PC-9 (cell line): ENCODE measurements around the gene IMPA2. TPM values are rescaled to one million over a fixed set of nuclear protein-coding genes. Genes with fewer than 3 reads are reported as not detected.

Experiments
- BruUV-seq: library from RNA; stranded (reverse); fragments of 400-500 nt; replicated peaks from 2 replicates; lab custom pipeline; 2021; lab: Mats Ljungman, UMichigan
- CTCF ChIA-PET: fragments of 300-600 bp; sonication (Branson Sonifier 250); formaldehyde crosslinking; loops from one replicate; lab custom pipeline; 2022; ENCODE audit warnings: antibody characterized with exemption; lab: Charles Lee
- POLR2A ChIA-PET: fragments of 300-600 bp; sonication (Branson Sonifier 250); formaldehyde crosslinking; loops from one replicate; lab custom pipeline; 2022; ENCODE audit warnings: antibody characterized with exemption; ENCODE audit not compliant: unreplicated experiment; lab: Charles Lee
- DNase-seq, 2 experiments: peaks; one replicate each; pipeline versions ENCODE4 v3.0.0 to v3.0.0-alpha.2; 2015 to 2022; ENCODE audit warnings: mixed read lengths in 1 of 2
- H2AFZ ChIP-seq: fragments of 200-600 bp; sonication (generic); 2 replicates; pipeline ENCODE4 v1.8.1; 2017; ENCODE audit warnings: antibody characterized with exemption
- H3F3A ChIP-seq: fragments of 200-600 bp; sonication (generic); 2 replicates; pipeline ENCODE4 v1.8.1; 2017; ENCODE audit warnings: antibody characterized with exemption, mild to moderate bottlenecking, low read depth; ENCODE audit not compliant: insufficient read depth
- H3K27ac ChIP-seq: fragments of 200-600 bp; sonication (generic); 2 replicates; pipeline ENCODE4 v1.6.1; 2016; ENCODE audit warnings: mixed run types
- H3K27me3 ChIP-seq: fragments of 200-600 bp; sonication (generic); 2 replicates; pipeline ENCODE4 v1.6.1; 2016; ENCODE audit warnings: low read depth, mixed run types; ENCODE audit not compliant: insufficient read depth
- H3K36me3 ChIP-seq: fragments of 200-600 bp; sonication (generic); 2 replicates; pipeline ENCODE4 v1.6.1; 2016; ENCODE audit warnings: low read depth, mixed run types
- H3K4me1 ChIP-seq: fragments of 200-600 bp; sonication (generic); replicated peaks from 2 replicates; pipeline ENCODE4 v1.6.1; 2016; ENCODE audit warnings: mixed run types; ENCODE audit not compliant: insufficient read depth
- H3K4me2 ChIP-seq: fragments of 200-600 bp; sonication (generic); 2 replicates; pipeline ENCODE4 v1.6.1; 2017; ENCODE audit warnings: mixed run types
- H3K4me3 ChIP-seq: fragments of 200-600 bp; sonication (generic); 2 replicates; pipeline ENCODE4 v1.6.1; 2016; ENCODE audit warnings: mixed run types
- H3K79me2 ChIP-seq: fragments of 200-600 bp; sonication (generic); 2 replicates; pipeline ENCODE4 v1.6.1; 2017; ENCODE audit warnings: low read depth, mixed run types
- H3K9me2 ChIP-seq: fragments of 200-600 bp; sonication (generic); 2 replicates; pipeline ENCODE4 v1.8.1; 2017; ENCODE audit warnings: mild to moderate bottlenecking; ENCODE audit not compliant: insufficient read depth
- H3K9me3 ChIP-seq: fragments of 200-600 bp; sonication (generic); 2 replicates; pipeline ENCODE4 v1.8.1; 2016; ENCODE audit warnings: low read depth; ENCODE audit not compliant: insufficient read depth
- H4K20me1 ChIP-seq: fragments of 200-600 bp; sonication (generic); 2 replicates; pipeline ENCODE4 v1.8.1; 2017; ENCODE audit not compliant: insufficient read depth
- EZH2 ChIP-seq: fragments of 200-600 bp; sonication (generic); IDR thresholded peaks from 2 replicates; pipeline ENCODE4 v1.8.0; 2017; ENCODE audit warnings: antibody characterized with exemption, low read depth
- intact Hi-C: fragments of 100-400 bp; cut with micrococcal nuclease; formaldehyde crosslinking; loops from one replicate; pipeline ENCODE4 v1.10.0; 2022; ENCODE audit not compliant: unreplicated experiment
- total RNA-seq: library from RNA; stranded (reverse); gene quantifications from 2 replicates; pipeline ENCODE4 v1.2.3, GENCODE V29; 2021
- TF ChIP-seq, protein P1 (sequence below): fragments of 200-600 bp; sonication (generic); conservative IDR thresholded peaks from 2 replicates; pipeline ENCODE4 v1.6.1; 2017; ENCODE audit warnings: mixed run types, antibody characterized with exemption, mild to moderate bottlenecking, moderate library complexity

Gene IMPA2
- total RNA-seq, 1 experiment from 2014 or later: 91.4 TPM

DNA sequence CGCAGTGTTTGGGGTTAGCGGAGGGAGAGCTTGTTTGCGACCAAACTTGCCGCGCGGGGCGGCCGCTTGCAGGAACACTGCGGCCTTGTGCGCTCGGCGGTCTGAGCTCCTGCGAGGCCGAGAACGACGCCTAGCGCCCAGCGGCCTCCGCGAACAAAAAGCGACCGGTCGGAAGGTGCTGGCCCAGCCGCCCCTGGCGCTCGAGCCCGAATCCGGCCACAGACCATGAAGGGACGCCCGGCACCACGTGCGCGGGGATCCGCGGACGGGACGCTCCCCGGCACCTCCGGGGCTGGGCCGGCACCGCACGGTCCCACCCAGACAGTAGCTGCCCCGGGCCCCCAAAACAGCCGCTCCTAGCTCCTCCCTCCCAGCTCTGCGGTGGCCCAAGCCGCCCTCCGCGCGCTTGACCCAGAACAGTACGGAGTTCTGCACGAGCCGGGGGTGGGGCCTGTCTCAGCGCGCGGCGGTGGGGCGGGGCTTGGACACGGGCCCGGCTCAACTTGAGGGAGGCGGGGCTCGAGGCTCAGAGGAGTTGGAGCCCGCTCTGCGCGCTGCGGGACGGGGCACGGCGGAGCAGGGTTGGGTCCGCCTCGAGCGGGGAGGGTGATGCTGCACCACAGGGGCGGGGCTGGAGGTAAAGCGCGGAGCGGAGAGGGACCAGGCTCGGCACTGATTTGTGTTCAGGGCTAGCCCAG, 664 bp upstream of the IMPA2 start:
- Histone ChIP-seq H3K36me3 (no peaks in the 10 kb centered on the region), H3K4me1 (peaks cover 31% of the 10 kb centered on the region), H3K27me3 (no peaks in the 10 kb centered on the region), H4K20me1 (no peaks in the 10 kb centered on the region), H2AFZ (peak overlapping the region; percentile 89), H3K9me2 (no peaks in the 10 kb centered on the region), H3K4me2 (peak overlapping the region; percentile 88), H3K27ac (peak overlapping the region; percentile 84), H3K79me2 (peaks cover 10% of the 10 kb centered on the region), H3K9me3 (no peaks in the 10 kb centered on the region), H3F3A (peaks cover 26% of the 10 kb centered on the region; the same call in 1 of the 2 replicates), H3K4me3 (peak overlapping the region; percentile 69)
- DNase-seq: peak; percentile 95 to 100
- BruUV-seq: TSS peak; percentile 95
- ChIA-PET POLR2A (interaction anchor here (0.5 to 1.8 kb wide), 10 partner anchors 13 to 608 kb away, joined by 5 to 57 read pairs (median 8); no protein-coding TSS in a partner anchor), CTCF (interaction anchor here (0.6 to 3.2 kb wide), 9 partner anchors 15 to 443 kb away, joined by 3 to 15 read pairs (median 8); no protein-coding TSS in a partner anchor)
- intact Hi-C loops: loop anchor here (1.0 to 10.0 kb wide), 5 partner anchors 8 to 394 kb away; partner anchors contain the start of genes AFG3L2 and MPPE1
- no peak for TF ChIP-seq EZH2
- TF ChIP-seq, protein P1, sequence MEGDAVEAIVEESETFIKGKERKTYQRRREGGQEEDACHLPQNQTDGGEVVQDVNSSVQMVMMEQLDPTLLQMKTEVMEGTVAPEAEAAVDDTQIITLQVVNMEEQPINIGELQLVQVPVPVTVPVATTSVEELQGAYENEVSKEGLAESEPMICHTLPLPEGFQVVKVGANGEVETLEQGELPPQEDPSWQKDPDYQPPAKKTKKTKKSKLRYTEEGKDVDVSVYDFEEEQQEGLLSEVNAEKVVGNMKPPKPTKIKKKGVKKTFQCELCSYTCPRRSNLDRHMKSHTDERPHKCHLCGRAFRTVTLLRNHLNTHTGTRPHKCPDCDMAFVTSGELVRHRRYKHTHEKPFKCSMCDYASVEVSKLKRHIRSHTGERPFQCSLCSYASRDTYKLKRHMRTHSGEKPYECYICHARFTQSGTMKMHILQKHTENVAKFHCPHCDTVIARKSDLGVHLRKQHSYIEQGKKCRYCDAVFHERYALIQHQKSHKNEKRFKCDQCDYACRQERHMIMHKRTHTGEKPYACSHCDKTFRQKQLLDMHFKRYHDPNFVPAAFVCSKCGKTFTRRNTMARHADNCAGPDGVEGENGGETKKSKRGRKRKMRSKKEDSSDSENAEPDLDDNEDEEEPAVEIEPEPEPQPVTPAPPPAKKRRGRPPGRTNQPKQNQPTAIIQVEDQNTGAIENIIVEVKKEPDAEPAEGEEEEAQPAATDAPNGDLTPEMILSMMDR: no peak

GRCh38 chr18:11981543-11982366, 448 bp downstream of the IMPA2 start:
- intact Hi-C loops: loop anchor here (1.0 to 10.0 kb wide), 3 partner anchors 34 to 393 kb away; partner anchors contain the start of genes AFG3L2 and MPPE1
- Histone ChIP-seq H3F3A (peaks cover 26% of the 10 kb centered on the region; the same call in 1 of the 2 replicates), H3K36me3 (no peaks in the 10 kb centered on the region), H3K4me2 (peak overlapping the region; percentile 89), H3K27ac (peak overlapping the region; percentile 43; the same call in 1 of the 2 replicates), H3K9me2 (no peaks in the 10 kb centered on the region), H4K20me1 (no peaks in the 10 kb centered on the region), H3K4me3 (peak overlapping the region; percentile 69), H2AFZ (peak overlapping the region; percentile 94), H3K9me3 (no peaks in the 10 kb centered on the region), H3K4me1 (peaks cover 31% of the 10 kb centered on the region), H3K79me2 (peaks cover 10% of the 10 kb centered on the region), H3K27me3 (no peaks in the 10 kb centered on the region)
- TF ChIP-seq, protein P1: no peak
- no peak for TF ChIP-seq EZH2
- DNase-seq: peak in 1 of 2 experiments; percentile 59
- BruUV-seq: no TSS peak
- ChIA-PET CTCF (interaction anchor here (0.6 to 3.2 kb wide), 8 partner anchors 14 to 817 kb away, joined by 3 to 15 read pairs (median 8); no protein-coding TSS in a partner anchor), POLR2A (interaction anchor here (0.5 to 1.8 kb wide), 12 partner anchors 11 to 610 kb away, joined by 4 to 57 read pairs (median 5); partner anchors contain the start of gene PRELID3A)

DNA sequence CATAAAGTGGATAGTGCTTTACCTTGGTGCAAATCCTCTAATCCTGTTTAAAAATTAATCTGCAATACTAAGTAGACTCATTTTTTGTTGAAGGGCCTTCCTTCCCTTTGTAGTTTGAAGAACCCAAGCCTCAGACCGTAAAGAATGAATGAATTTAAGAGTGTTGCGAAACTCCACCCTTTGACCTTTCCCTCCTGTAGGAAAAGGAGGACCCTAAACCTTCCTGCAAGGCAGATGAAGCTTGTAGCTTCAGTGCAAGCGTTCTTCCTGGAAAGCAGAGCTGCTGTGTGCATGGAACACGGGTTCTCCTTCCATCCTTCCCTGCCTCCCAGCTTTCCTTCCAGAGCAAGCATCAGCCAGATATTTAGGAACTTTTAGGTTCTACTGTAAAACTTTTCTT, 1.7 kb downstream of the IMPA2 start:
- intact Hi-C loops: loop anchor here (10.0 kb wide), 1 partner anchor 392 kb away; the partner anchor contains the start of gene AFG3L2
- CTCF ChIA-PET: interaction anchor here (0.7 to 3.2 kb wide), 2 partner anchors 41 to 45 kb away, joined by 7 to 15 read pairs; no protein-coding TSS in a partner anchor
- H3K9me3 ChIP-seq: no peaks in the 10 kb centered on the region
- peaks cover 10% of the 10 kb centered on the region for H3K79me2 ChIP-seq
- no peaks in the 10 kb centered on the region for H3K27me3 ChIP-seq
- H3K4me2 ChIP-seq: peak overlapping the region; percentile 89
- H4K20me1 ChIP-seq: no peaks in the 10 kb centered on the region
- no peaks in the 10 kb centered on the region for H3K36me3 ChIP-seq
- POLR2A ChIA-PET: interaction anchor here (0.7 kb wide), 1 partner anchor 191 kb away, joined by 3 read pairs; no protein-coding TSS in a partner anchor
- no peak overlapping the region for H3K27ac ChIP-seq
- no peak overlapping the region for H2AFZ ChIP-seq
- DNase-seq: no peak
- H3K4me3 ChIP-seq: peak overlapping the region; percentile 69; the same call in 1 of the 2 replicates
- BruUV-seq: TSS peak; percentile 48
- H3K9me2 ChIP-seq: no peaks in the 10 kb centered on the region
- TF ChIP-seq, protein P1: no peak
- TF ChIP-seq EZH2: no peak
- peaks cover 26% of the 10 kb centered on the region for H3K4me1 ChIP-seq
- H3F3A ChIP-seq: peaks cover 26% of the 10 kb centered on the region; the same call in 1 of the 2 replicates
